ENCODE results near the gene NAALADL1. TPM values are rescaled to one million over a fixed set of nuclear protein-coding genes. Genes with fewer than 3 reads are reported as not detected.

NAALADL1 gene
- total RNA-seq, 2 experiments from 2014 or later, result 2.7 to 3.9 TPM

DNA sequence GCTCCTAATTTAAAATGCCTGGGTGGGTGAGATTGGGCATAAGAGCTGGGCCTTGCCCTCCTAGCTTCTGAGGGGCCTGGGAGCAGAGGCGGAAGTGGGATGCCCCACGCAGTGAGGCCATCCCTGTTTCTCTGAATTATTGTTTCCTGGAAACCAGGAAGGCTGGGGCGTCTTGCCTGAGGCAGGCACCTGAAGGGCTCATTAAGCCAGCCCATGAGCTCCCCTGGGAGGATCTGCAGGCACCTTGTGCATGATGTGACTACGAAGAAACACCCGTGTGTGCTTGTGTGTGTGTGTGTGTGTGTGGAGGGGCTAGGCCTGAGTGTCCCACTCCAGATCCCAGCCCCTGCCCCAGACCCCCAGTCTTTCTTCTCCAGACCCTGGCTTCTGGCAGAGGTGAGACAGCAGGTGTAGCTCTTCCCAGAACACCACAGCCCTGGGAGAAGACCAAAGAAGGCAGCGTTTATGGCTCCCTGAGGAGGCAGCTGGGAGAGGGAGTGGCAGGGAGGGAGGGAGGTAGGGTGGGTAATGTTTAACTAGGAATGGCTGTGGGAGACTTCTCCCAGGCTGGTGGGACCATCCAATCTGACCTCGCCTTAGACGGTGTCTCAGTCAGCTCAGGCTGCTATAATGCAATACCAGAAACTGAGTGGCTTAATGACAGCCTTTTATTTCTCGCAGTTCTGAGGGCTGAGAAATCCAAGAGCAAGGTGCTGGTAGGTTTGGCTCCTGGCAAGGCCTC is 59.5 kb downstream of the NAALADL1 start:
- intact Hi-C loops (cut with micrococcal nuclease; ENCODE audit: unreplicated experiment), result no loop called here
- H3K9me3 ChIP-seq (ENCODE audit: low read length), result no peaks in the 10 kb centered on the region
- H3K79me2 ChIP-seq (ENCODE audit: insufficient read depth, low read depth, low read length), result no peaks in the 10 kb centered on the region
- H3K4me3 ChIP-seq (ENCODE audit: low read depth, low read length, poor library complexity, severe bottlenecking), result peak overlapping the region; percentile 57
- H4K20me1 ChIP-seq (ENCODE audit: insufficient read depth, low read length), result no peaks in the 10 kb centered on the region
- no peaks in the 10 kb centered on the region for H3K36me3 ChIP-seq (ENCODE audit: insufficient read depth, low read length)
- BruUV-seq (replicated peaks), result no TSS peak
- H3K4me2 ChIP-seq (ENCODE audit: low read length), result peak overlapping the region; percentile 57
- H3K27ac ChIP-seq (ENCODE audit: low read depth, low read length, poor library complexity, severe bottlenecking), result peak overlapping the region; percentile 47
- peak; percentile 47 for DNase-seq (ENCODE audit: low spot score)
- no peaks in the 10 kb centered on the region for H3K9me2 ChIP-seq (ENCODE audit: insufficient read depth, low read length)
- peaks cover 30% of the 10 kb centered on the region for H3K4me1 ChIP-seq (ENCODE audit: insufficient read depth, low read length, poor library complexity, severe bottlenecking)
- ChIA-PET POLR2A (interaction anchor here (0.9 to 2.0 kb wide), 5 partner anchors 10 to 148 kb away, joined by 3 to 6 read pairs (median 4); no protein-coding TSS in a partner anchor), CTCF (ENCODE audit: unreplicated experiment) (interaction anchor here (0.5 to 0.6 kb wide), 4 partner anchors 14 to 450 kb away, joined by 3 to 6 read pairs (median 3); no protein-coding TSS in a partner anchor)
- TF ChIP-seq, protein P1, sequence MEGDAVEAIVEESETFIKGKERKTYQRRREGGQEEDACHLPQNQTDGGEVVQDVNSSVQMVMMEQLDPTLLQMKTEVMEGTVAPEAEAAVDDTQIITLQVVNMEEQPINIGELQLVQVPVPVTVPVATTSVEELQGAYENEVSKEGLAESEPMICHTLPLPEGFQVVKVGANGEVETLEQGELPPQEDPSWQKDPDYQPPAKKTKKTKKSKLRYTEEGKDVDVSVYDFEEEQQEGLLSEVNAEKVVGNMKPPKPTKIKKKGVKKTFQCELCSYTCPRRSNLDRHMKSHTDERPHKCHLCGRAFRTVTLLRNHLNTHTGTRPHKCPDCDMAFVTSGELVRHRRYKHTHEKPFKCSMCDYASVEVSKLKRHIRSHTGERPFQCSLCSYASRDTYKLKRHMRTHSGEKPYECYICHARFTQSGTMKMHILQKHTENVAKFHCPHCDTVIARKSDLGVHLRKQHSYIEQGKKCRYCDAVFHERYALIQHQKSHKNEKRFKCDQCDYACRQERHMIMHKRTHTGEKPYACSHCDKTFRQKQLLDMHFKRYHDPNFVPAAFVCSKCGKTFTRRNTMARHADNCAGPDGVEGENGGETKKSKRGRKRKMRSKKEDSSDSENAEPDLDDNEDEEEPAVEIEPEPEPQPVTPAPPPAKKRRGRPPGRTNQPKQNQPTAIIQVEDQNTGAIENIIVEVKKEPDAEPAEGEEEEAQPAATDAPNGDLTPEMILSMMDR (conservative IDR thresholded peaks at IDR 0.05; ENCODE audit: low read length), result no peak
- TF ChIP-seq EZH2phosphoT487 (IDR thresholded peaks at IDR 0.05; ENCODE audit: borderline replicate concordance, low read depth, low read length), result no peak
- peak overlapping the region; percentile 94; the same call in 1 of the 2 replicates for H2AFZ ChIP-seq (ENCODE audit: low read length)

DNA sequence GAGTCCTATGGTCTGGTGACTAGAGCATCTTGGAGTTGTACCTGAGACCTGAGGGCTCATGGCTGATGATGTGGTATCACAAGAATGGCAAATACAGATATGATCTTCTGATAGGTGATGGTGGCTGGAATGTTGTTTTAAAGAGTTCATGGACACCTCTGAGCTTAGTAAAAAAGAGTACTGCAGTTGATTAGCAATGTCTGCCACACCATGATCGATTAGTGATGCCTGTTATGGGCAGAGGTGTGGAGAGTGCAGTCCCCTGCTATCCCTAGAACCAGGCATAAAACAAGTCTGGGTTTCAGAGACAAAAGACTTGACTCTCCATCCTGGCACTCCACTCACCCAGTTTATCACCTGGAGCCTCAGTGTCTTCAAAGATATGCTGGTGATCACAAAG is 60.2 kb downstream of the NAALADL1 start:
- H3K9me3 ChIP-seq (ENCODE audit: low read length), result no peaks in the 10 kb centered on the region
- TF ChIP-seq, protein P1 (conservative IDR thresholded peaks at IDR 0.05; ENCODE audit: low read length), result no peak
- TF ChIP-seq EZH2phosphoT487 (IDR thresholded peaks at IDR 0.05; ENCODE audit: borderline replicate concordance, low read depth, low read length), result no peak
- ChIA-PET CTCF (ENCODE audit: unreplicated experiment) (interaction anchor here (0.5 kb wide), 1 partner anchor 13 kb away, joined by 3 read pairs; no protein-coding TSS in a partner anchor), POLR2A (interaction anchor here (0.9 to 2.0 kb wide), 6 partner anchors 9 to 148 kb away, joined by 3 to 6 read pairs (median 4); no protein-coding TSS in a partner anchor)
- no peaks in the 10 kb centered on the region for H3K79me2 ChIP-seq (ENCODE audit: insufficient read depth, low read depth, low read length)
- peak overlapping the region; percentile 57 for H3K4me3 ChIP-seq (ENCODE audit: low read depth, low read length, poor library complexity, severe bottlenecking)
- peak; percentile 64 for DNase-seq (ENCODE audit: low spot score)
- BruUV-seq (replicated peaks), result no TSS peak
- peak overlapping the region; percentile 57 for H3K4me2 ChIP-seq (ENCODE audit: low read length)
- H3K9me2 ChIP-seq (ENCODE audit: insufficient read depth, low read length), result no peaks in the 10 kb centered on the region
- peak overlapping the region; percentile 47 for H3K27ac ChIP-seq (ENCODE audit: low read depth, low read length, poor library complexity, severe bottlenecking)
- no peaks in the 10 kb centered on the region for H3K36me3 ChIP-seq (ENCODE audit: insufficient read depth, low read length)
- peak overlapping the region; percentile 94; the same call in 1 of the 2 replicates for H2AFZ ChIP-seq (ENCODE audit: low read length)
- peaks cover 30% of the 10 kb centered on the region for H3K4me1 ChIP-seq (ENCODE audit: insufficient read depth, low read length, poor library complexity, severe bottlenecking)
- intact Hi-C loops (cut with micrococcal nuclease; ENCODE audit: unreplicated experiment), result no loop called here
- no peaks in the 10 kb centered on the region for H4K20me1 ChIP-seq (ENCODE audit: insufficient read depth, low read length)
